Pulmonary artery endothelial cell (primary cell): ENCODE results near the gene ZNF586. TPM values are rescaled to one million over a fixed set of nuclear protein-coding genes. Genes with fewer than 3 reads are reported as not detected.
"Not testable (repeated sequence)": the region's sequence is repeated elsewhere in the genome, so short reads cannot be mapped to it uniquely, and the experiment has no call there.

Experiments
- DNase-seq: peaks from one replicate; pipeline ENCODE4 v3.0.0-alpha.2; 2011; ENCODE audit warnings: low read depth, low spot score
- total RNA-seq: library from RNA; depleted of rRNA; stranded (reverse); fragments of >200 nt; gene quantifications from 2 replicates; pipeline ENCODE4 v1.2.3, GENCODE V29; 2014

Gene ZNF586
- total RNA-seq, 1 donor from 2014 or later = 10.3 TPM

GRCh38 chr19:57823155-57823554, 53.7 kb downstream of the ZNF586 start:
- DNase-seq = not testable (repeated sequence)

- DNase-seq = not testable (repeated sequence)
Measured at GRCh38 chr19:57823608-57824007, 54.1 kb downstream of the ZNF586 start.

GRCh38 chr19:57825511-57825910, 56.0 kb downstream of the ZNF586 start:
- no peak for DNase-seq

GRCh38 chr19:57829316-57829715, 59.8 kb downstream of the ZNF586 start:
- DNase-seq = no peak

- no peak for DNase-seq
Measured at GRCh38 chr19:57830071-57830602, 60.7 kb downstream of the ZNF586 start, which contains the start of gene ZNF587B. ZNF587B (plus strand) TSS chr19:57830299; CDS start chr19:57830529, 230 bp downstream.

Other genes starting within 250 kb of the ZNF586 start
- 4.2 and 5.6 TPM in 2 replicates for gene ZNF549, start 242.3 kb upstream of the ZNF586 start, total RNA-seq
- gene ZNF550, start 209.8 kb upstream of the ZNF586 start, total RNA-seq = 5.3 and 6.3 TPM in 2 replicates
- 4.4 and 5.4 TPM in 2 replicates for gene ZNF416, start 190.8 kb upstream of the ZNF586 start, total RNA-seq
- 2.8 and 6.5 TPM in 2 replicates for gene ZIK1, start 185.5 kb upstream of the ZNF586 start, total RNA-seq
- gene ZNF530, start 169.8 kb upstream of the ZNF586 start, total RNA-seq = 5.0 and 5.7 TPM in 2 replicates
- gene ZNF134, start 155.4 kb upstream of the ZNF586 start, total RNA-seq = 15.4 and 19.0 TPM in 2 replicates
- gene ZNF211, start 136.5 kb upstream of the ZNF586 start, total RNA-seq = 7.1 and 13.5 TPM in 2 replicates
- gene ZSCAN4, start 100.7 kb upstream of the ZNF586 start, total RNA-seq = not detected in 2 replicates
- 8.7 and 9.8 TPM in 2 replicates for gene ZNF551, start 87.7 kb upstream of the ZNF586 start, total RNA-seq
- 0.92 and 6.0 TPM in 2 replicates for gene ZNF154, start 60.5 kb upstream of the ZNF586 start, total RNA-seq
- 4.7 and 9.3 TPM in 2 replicates for gene ZNF671, start 42.1 kb upstream of the ZNF586 start, total RNA-seq
- 13.2 and 13.4 TPM in 2 replicates for gene ZNF776, start 22.9 kb upstream of the ZNF586 start, total RNA-seq
- gene ZNF552, start 45.2 kb downstream of the ZNF586 start, total RNA-seq = 5.8 and 9.2 TPM in 2 replicates
- 24.7 and 29.6 TPM in 2 replicates for gene ZNF587B, start 60.6 kb downstream of the ZNF586 start, total RNA-seq
- gene ZNF587, start 80.2 kb downstream of the ZNF586 start, total RNA-seq = 20.7 and 21.5 TPM in 2 replicates
- 6.1 and 10.8 TPM in 2 replicates for gene ZNF814, start 119.4 kb downstream of the ZNF586 start, total RNA-seq
- gene ZNF417, start 146.9 kb downstream of the ZNF586 start, total RNA-seq = 9.6 and 16.7 TPM in 2 replicates
- 4.6 and 6.6 TPM in 2 replicates for gene ZNF418, start 165.7 kb downstream of the ZNF586 start, total RNA-seq
- 4.4 and 5.6 TPM in 2 replicates for gene ZNF256, start 178.0 kb downstream of the ZNF586 start, total RNA-seq
- 0.20 TPM in 1 of 2 replicates, not detected in the other for gene C19orf18, start 204.9 kb downstream of the ZNF586 start, total RNA-seq
- gene ZNF606, start 233.1 kb downstream of the ZNF586 start, total RNA-seq = 8.3 and 12.6 TPM in 2 replicates